Measurements from ENCODE around the gene OR10AD1.
A peak's percentile ranks its signal among the peaks of the same experiment; 100 is the strongest.

OR10AD1 gene

GRCh38 chr12:48189331-48190125 lies 13.6 kb downstream of the OR10AD1 start:
- DNase-seq, result peak; percentile 48

DNA sequence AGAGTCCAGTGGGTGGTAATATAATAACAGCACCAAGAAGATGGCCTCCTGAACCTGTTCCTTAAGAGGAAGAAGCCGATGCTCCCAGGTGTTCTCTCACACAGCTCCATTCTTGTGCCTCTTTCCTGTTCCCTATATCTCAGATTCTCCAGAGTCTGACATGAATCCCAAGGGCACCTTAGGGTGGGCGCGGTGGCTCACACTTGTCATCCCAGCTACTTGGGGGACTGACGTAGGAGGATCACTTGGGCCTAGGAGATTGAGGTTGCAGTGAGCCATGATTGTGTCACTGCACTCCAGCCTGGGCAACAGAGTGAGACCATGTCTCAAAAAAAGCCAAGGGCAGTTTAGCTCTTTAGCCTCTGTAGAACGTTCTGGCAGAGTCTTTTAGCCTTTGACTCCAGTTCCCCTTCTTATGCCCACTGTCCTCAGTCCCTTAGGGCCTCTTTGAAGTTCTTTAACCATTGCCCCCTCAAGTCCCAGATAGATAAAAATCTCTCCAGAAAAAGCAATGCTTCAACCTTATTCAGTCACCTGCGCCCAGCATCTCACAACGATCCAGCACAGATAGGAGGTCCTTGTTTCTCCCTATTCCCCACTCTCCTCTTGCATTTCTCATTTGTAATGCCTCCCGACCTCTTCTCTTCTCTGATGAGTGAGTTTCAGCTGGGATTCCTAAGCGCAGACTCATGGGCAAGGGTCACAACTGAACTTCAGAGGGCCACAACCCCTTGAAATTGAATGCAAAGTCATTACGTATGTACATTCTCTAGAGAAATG lies 15.0 kb downstream of the OR10AD1 start:
- DNase-seq, result no peak

DNA sequence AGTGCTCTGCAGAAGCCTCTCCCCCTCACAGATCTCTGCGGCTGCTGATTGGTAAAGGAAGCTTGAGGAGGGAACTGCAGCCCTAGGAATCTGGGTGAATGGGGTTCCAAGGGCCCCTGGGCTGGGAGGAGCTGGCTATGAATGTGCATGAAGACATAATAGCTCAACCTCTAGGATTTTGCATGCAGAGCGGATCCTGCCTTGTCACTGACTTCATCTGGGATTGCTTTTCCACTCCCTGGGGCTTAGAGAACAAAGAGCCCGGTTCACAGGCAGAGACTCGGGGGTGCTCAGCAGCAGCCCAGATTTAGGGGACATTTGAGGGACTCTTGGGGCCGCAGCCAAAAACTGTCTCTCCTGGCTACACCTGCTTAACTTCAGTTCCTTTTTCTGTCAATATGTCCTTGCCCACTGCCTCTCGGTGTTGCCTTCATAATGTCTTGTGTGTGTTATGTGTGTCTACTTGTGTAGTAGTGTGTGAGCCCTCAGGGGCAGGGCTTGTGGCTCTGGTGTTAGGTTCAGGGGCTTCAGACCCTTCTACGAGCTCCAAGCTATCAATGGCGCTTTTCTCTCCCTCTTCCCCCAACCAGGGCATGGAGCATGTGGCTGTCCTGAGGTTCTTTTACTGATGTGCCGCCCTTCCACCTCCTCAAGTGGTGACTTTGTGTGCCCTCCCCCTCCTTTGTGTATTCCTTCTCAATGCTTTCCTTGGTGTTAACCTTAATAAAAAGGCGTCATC lies 17.7 kb downstream of the OR10AD1 start:
- no peak for DNase-seq

GRCh38 chr12:48184549-48184922 lies 18.6 kb downstream of the OR10AD1 start:
- DNase-seq, result no peak

- no peak for DNase-seq
Observed at GRCh38 chr12:48183876-48184548, 19.1 kb downstream of the OR10AD1 start.

GRCh38 chr12:48183091-48183875 lies 19.8 kb downstream of the OR10AD1 start, which contains the start of gene CCDC184:
CCDC184 (plus strand) TSS chr12:48183644; CDS start chr12:48184123, 479 bp downstream.
- peak; percentile 9 for DNase-seq

DNA sequence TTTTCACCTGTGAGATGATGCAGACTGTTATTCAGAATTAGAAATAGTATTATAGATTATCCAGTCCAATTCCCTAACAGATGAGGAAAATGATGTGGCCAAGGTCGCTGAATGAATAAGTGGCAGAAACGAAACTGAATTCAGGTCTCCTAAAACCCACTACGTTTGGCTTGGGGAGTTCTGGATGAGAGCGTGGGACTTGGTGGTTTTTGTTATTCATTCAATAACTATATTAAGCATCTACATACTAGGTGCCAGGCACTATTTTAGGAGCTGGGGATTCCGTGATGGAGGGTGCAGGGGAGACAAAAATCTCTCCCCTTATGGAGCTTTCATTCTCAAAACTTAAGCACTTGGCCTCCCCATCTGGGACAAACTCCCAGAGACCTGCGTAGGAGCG lies 20.5 kb downstream of the OR10AD1 start:
- DNase-seq, result no peak

DNA sequence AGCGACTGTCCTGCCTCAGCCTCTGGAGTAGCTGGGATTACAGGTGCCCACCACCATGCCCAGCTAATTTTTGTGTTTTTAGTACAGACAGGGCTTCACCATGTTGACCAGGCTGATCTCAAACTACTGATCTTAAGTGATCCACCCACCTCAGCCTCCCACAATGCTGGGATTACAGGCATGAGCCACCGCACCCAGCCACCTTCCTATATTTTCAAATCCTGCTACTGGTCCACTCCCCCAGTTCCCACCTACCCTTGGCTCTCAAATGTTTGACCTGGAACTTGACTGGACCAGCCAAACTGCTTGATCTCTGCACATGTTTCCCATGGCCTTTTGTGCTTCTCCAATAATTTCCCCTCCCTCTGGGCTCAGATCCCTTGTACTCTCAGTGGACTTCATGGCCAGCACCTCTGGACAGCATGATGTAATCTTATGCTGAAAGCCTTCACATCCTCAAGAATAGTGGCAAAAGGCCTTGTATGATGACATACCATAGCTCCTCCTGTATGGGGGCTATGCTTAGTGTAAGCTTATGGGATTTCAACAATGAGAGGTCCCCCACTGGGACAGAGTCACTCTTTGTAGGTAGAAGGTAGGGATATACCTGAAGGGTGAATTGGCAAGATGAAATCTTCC lies 22.1 kb downstream of the OR10AD1 start:
- DNase-seq, result no peak

GRCh38 chr12:48180424-48180823 lies 22.7 kb downstream of the OR10AD1 start:
- no peak for DNase-seq

- no peak for DNase-seq
Observed at GRCh38 chr12:48179466-48179865, 23.6 kb downstream of the OR10AD1 start.

GRCh38 chr12:48177982-48178381 lies 25.1 kb downstream of the OR10AD1 start:
- no peak for DNase-seq

DNA sequence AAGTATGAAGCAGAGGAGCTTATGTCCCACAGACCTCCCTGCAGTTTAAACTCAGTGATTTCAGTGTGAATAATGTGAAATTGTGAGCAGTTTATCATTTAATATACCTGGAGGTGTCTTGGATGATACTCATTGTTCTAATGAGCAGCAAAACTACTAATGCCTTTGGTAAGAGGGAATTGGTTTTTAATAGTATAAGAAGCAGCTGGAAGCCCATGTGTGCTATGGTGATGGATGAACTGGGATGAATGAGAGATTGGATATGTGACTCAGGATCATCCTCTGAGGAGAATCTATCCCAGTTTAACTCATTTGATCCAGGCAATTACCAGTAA lies 26.7 kb downstream of the OR10AD1 start:
- DNase-seq, result no peak

- DNase-seq, result no peak
Observed at GRCh38 chr12:48175613-48176416, 27.3 kb downstream of the OR10AD1 start.

- DNase-seq, result no peak
Observed at GRCh38 chr12:48169011-48169410, 34.1 kb downstream of the OR10AD1 start.

- peak; percentile 46 for DNase-seq
Observed at GRCh38 chr12:48165089-48165981, 37.8 kb downstream of the OR10AD1 start.

DNA sequence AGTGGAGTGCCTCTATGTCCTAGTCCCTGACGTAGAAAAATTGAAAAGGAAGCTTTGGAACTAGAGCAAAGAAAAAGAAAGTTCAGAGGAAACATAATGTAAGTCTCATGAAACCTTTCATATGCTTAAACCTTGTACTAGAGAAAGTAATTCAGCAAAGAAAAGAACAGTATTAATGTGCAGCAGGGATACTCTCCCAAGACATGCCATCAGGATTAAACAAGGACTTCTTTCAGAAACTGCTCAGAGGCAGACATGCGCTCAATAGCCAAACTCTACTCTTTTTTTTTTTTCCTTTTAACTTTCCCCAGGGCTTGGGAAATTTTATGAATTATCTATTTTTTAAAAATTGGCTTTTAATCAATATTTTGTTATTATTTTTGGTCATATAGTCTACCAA lies 38.6 kb downstream of the OR10AD1 start:
- DNase-seq, result no peak

GRCh38 chr12:48163150-48163747 lies 39.8 kb downstream of the OR10AD1 start:
- no peak for DNase-seq

DNA sequence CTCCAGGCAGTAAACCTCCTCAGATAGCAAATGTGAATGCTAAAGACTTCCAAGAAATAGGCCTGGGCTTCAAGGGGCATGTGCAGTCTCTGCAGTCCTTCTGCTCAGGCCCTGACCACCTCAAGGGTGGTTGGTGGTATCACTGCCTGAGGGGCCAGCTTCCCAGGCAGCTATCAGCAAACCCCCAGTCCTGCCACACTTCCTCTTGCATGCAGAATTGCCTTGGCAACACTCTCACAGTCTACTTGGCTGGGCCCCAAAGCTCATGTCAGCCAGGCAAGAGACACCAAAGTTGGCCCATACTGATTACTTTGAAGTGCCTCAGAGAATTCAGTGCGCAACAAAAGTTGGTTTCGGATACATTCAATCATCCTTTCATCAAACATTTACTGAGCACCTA lies 42.3 kb downstream of the OR10AD1 start:
- no peak for DNase-seq

- no peak for DNase-seq
Observed at GRCh38 chr12:48160046-48160445, 43.0 kb downstream of the OR10AD1 start.
